Mucosa of rectum (tissue), 2 donors: ENCODE data around the gene CAMTA1.

Source experiments
- H3K27ac ChIP-seq, 2 donors: one replicate each; pipeline ENCODE4 v1.7.0; 2013; ENCODE audit warnings: inconsistent platforms in 2 of 2, low read depth in 2 of 2, low read length in 2 of 2
- H3K27me3 ChIP-seq, 2 donors: one replicate each; pipeline ENCODE4 v1.7.0; 2013; ENCODE audit warnings: low read length in 2 of 2; ENCODE audit not compliant: control insufficient read depth in 2 of 2, insufficient read depth in 2 of 2
- H3K36me3 ChIP-seq, 2 donors: one replicate each; pipeline ENCODE4 v1.7.0; 2013; ENCODE audit warnings: low read length in 2 of 2; ENCODE audit not compliant: control insufficient read depth in 2 of 2, insufficient read depth in 2 of 2
- H3K4me1 ChIP-seq, 2 donors: one replicate each; pipeline ENCODE4 v1.7.0; 2013; ENCODE audit warnings: low read length in 2 of 2, mild to moderate bottlenecking in 1 of 2; ENCODE audit not compliant: control insufficient read depth in 2 of 2, insufficient read depth in 2 of 2
- H3K4me3 ChIP-seq, 2 donors: one replicate each; pipeline ENCODE4 v1.7.0; 2013; ENCODE audit warnings: low read length in 2 of 2
- H3K9ac ChIP-seq, 2 donors: one replicate each; pipeline ENCODE4 v1.7.0; 2013; ENCODE audit warnings: low read length in 2 of 2, low read depth in 1 of 2, mild to moderate bottlenecking in 1 of 2
- H3K9me3 ChIP-seq, 2 donors: one replicate each; pipeline ENCODE4 v1.7.0; 2013; ENCODE audit warnings: low read length in 2 of 2; ENCODE audit not compliant: control insufficient read depth in 2 of 2
- donor health status: healthy.
- donor health status: Normal muscosa, but diverticular disease.

CAMTA1 gene

DNA sequence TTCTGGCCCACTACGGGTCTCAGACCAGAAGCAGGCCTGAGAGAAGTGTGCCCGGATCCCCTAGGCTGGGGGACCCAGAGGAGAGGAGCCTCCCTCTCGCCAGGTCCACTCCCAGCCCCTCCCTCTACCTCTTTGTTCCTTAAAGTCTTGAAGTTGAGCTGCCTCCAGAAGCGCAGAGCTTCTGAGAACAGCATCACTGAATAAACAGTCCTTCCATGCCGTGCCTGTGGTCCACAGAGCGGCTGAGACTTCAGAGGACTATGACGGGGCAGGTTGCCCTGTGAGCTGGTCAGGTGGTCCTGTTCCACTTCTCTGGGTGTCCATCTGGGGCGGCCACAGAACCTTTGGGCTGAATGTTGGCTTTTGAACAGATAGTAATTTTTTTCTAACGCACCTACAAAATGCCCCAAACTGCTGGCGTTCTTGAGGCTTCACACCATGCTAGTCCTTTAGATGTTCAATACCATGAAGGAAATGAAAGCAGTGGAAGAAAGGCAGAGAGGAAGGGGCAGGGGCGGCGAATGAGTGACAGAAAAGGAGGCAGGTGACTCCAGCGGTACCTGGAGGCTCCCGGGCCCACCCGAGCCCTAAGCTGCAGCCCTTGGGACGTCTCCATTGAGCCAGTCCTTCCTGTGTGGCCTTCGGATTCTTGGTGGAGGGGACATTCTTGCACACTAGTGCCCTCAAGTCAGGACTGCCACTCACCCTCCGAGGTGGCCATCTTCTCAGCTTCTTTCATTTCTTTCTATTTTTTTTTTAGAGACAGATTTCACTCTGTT lies 746.5 kb downstream of the CAMTA1 start:
- H3K27ac ChIP-seq, result no peak overlapping the region
- H3K27me3 ChIP-seq, result peaks cover 0 to under 1% of the 10 kb centered on the region in 2 donors
- no peaks in the 10 kb centered on the region for H3K36me3 ChIP-seq
- no peak overlapping the region for H3K4me3 ChIP-seq
- H3K9ac ChIP-seq, result no peak overlapping the region
- H3K4me1 ChIP-seq, result no peaks in the 10 kb centered on the region
- H3K9me3 ChIP-seq, result no peaks in the 10 kb centered on the region

DNA sequence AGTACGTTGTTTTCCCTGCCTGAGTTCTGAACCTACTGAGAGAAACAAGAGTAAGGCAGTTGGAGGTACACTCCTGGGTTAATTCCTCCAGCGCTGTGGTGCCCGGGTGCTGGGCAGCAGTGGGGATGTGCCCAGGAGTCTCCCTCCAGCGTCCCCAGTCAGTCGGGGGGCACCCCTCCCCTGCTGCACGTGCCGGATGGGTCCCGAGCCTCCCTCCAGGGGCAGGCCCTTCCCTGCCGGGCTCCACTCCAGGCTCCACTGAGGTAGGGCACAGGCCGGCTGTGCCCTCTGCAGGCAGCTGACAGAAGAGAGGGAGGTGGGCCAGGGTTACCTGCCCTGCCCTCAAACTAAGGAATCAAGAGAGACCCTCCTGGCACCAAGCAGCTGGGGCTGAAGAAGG lies 747.8 kb downstream of the CAMTA1 start:
- H3K27ac ChIP-seq, result no peak overlapping the region
- H3K36me3 ChIP-seq, result no peaks in the 10 kb centered on the region
- no peaks in the 10 kb centered on the region for H3K4me1 ChIP-seq
- no peak overlapping the region for H3K9ac ChIP-seq
- H3K27me3 ChIP-seq, result peaks cover 0 to 3% of the 10 kb centered on the region in 2 donors
- no peaks in the 10 kb centered on the region for H3K9me3 ChIP-seq
- no peak overlapping the region for H3K4me3 ChIP-seq

GRCh38 chr1:7534061-7534825 lies 749.0 kb downstream of the CAMTA1 start:
- Histone ChIP-seq H3K9ac (no peak overlapping the region), H3K9me3 (no peaks in the 10 kb centered on the region), H3K4me3 (no peak overlapping the region), H3K4me1 (no peaks in the 10 kb centered on the region), H3K36me3 (no peaks in the 10 kb centered on the region), H3K27me3 (peaks cover 0 to 3% of the 10 kb centered on the region in 2 donors), H3K27ac (no peak overlapping the region)

GRCh38 chr1:7535016-7535415 lies 749.8 kb downstream of the CAMTA1 start:
- Histone ChIP-seq H3K36me3 (no peaks in the 10 kb centered on the region), H3K4me1 (no peaks in the 10 kb centered on the region), H3K27ac (no peak overlapping the region)

GRCh38 chr1:7535934-7536878 lies 751.0 kb downstream of the CAMTA1 start:
- no peak overlapping the region for H3K9ac ChIP-seq
- H3K4me1 ChIP-seq, result no peaks in the 10 kb centered on the region
- H3K4me3 ChIP-seq, result no peak overlapping the region
- peaks cover 0 to 3% of the 10 kb centered on the region in 2 donors for H3K27me3 ChIP-seq
- no peak overlapping the region for H3K27ac ChIP-seq
- H3K36me3 ChIP-seq, result no peaks in the 10 kb centered on the region
- no peaks in the 10 kb centered on the region for H3K9me3 ChIP-seq

More at GRCh38 chr1:7535016-7535415, 749.8 kb downstream of the CAMTA1 start:
- Histone ChIP-seq H3K9ac (no peak overlapping the region), H3K27me3 (peaks cover 0 to 3% of the 10 kb centered on the region in 2 donors), H3K4me3 (no peak overlapping the region), H3K9me3 (no peaks in the 10 kb centered on the region)

GRCh38 chr1:7536891-7537591 lies 751.8 kb downstream of the CAMTA1 start:
- no peak overlapping the region for H3K4me3 ChIP-seq
- no peaks in the 10 kb centered on the region for H3K36me3 ChIP-seq
- no peak overlapping the region for H3K9ac ChIP-seq
- H3K4me1 ChIP-seq, result no peaks in the 10 kb centered on the region
- no peaks in the 10 kb centered on the region for H3K9me3 ChIP-seq
- H3K27me3 ChIP-seq, result peaks cover 0 to 3% of the 10 kb centered on the region in 2 donors
- no peak overlapping the region for H3K27ac ChIP-seq

DNA sequence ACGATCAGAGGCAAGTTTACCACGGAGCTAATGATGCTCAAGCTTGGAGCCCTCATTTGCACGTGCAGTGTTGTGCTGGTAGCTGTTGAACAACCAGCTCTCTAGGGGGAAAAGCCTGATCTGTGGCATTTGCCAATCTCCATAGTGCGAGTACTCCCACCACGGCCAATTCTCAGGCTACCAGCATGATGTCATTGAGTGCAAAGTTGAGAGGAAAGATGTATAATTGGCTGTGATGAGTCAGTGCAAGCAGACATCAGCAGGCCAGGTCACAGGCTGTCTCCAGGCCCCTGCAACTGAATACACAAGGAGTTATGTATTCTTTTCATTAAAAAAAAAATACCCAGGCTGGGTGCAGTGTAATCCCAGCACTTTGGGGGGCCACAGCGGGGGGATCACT lies 752.8 kb downstream of the CAMTA1 start:
- Histone ChIP-seq H3K9ac (no peak overlapping the region), H3K9me3 (no peaks in the 10 kb centered on the region), H3K36me3 (no peaks in the 10 kb centered on the region), H3K27ac (no peak overlapping the region), H3K4me3 (no peak overlapping the region), H3K4me1 (no peaks in the 10 kb centered on the region), H3K27me3 (peaks cover 0 to 3% of the 10 kb centered on the region in 2 donors)

GRCh38 chr1:7538849-7539768 lies 753.9 kb downstream of the CAMTA1 start:
- no peaks in the 10 kb centered on the region for H3K9me3 ChIP-seq
- peaks cover 0 to 3% of the 10 kb centered on the region in 2 donors for H3K27me3 ChIP-seq
- H3K4me3 ChIP-seq, result no peak overlapping the region
- H3K9ac ChIP-seq, result no peak overlapping the region
- H3K4me1 ChIP-seq, result no peaks in the 10 kb centered on the region
- H3K27ac ChIP-seq, result no peak overlapping the region
- no peaks in the 10 kb centered on the region for H3K36me3 ChIP-seq

DNA sequence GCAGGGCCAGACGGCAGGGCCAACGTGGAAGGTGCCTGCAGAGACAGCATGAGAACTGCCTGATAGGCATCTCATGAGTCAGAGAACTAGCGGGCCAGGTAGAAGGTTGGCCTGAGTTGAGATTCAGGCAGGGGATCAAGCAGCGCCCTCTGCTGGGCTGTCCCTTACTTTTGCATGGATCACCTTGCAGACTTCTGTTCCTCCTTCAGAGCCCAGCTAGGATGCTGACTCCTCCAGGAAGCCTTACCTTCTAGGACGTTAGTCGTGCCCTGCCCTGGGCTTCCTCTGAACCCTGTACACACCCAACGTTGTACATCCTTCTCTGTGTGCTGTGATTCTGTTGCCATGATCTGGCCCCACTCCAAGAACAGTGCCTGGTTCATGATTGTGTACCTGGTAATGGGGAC lies 754.5 kb downstream of the CAMTA1 start:
- no peaks in the 10 kb centered on the region for H3K36me3 ChIP-seq
- peaks cover 0 to 3% of the 10 kb centered on the region in 2 donors for H3K27me3 ChIP-seq
- H3K27ac ChIP-seq, result no peak overlapping the region
- no peaks in the 10 kb centered on the region for H3K9me3 ChIP-seq
- no peaks in the 10 kb centered on the region for H3K4me1 ChIP-seq
- no peak overlapping the region for H3K4me3 ChIP-seq
- no peak overlapping the region for H3K9ac ChIP-seq
